Activated CD8-positive, alpha-beta memory T cell treated with anti-CD3 and anti-CD28 coated beads, Interleukin-2, amount 50 U/mL, for 1 hour (primary cell): ENCODE measurements around the gene GGT5.
"Not testable (repeated sequence)": the region's sequence is repeated elsewhere in the genome, so short reads cannot be mapped to it uniquely, and the experiment has no call there.

ENCODE experiments used
- DNase-seq: peaks from one replicate; pipeline ENCODE4 v3.0.0-alpha.2; 2020; ENCODE audit errors: extremely low read depth

GGT5 gene

GRCh38 chr22:24203856-24204255 lies 41.0 kb downstream of the GGT5 start:
- DNase-seq, result not testable (repeated sequence)

- DNase-seq, result no peak
Measured at GRCh38 chr22:24201681-24202614, 42.9 kb downstream of the GGT5 start.

- DNase-seq, result no peak
Measured at GRCh38 chr22:24200619-24201212, 44.2 kb downstream of the GGT5 start.

- no peak for DNase-seq
Measured at GRCh38 chr22:24198682-24199052, 46.2 kb downstream of the GGT5 start.

GRCh38 chr22:24191893-24192292 lies 53.0 kb downstream of the GGT5 start:
- DNase-seq, result no peak

- DNase-seq, result no peak
Measured at GRCh38 chr22:24191381-24191841, 53.5 kb downstream of the GGT5 start.

GRCh38 chr22:24190596-24191208 lies 54.2 kb downstream of the GGT5 start:
- DNase-seq, result no peak

- no peak for DNase-seq
Measured at GRCh38 chr22:24190159-24190540, 54.7 kb downstream of the GGT5 start.

GRCh38 chr22:24189249-24190158 lies 55.4 kb downstream of the GGT5 start:
- DNase-seq, result no peak

GRCh38 chr22:24188705-24189248 lies 56.1 kb downstream of the GGT5 start:
- DNase-seq, result no peak

GRCh38 chr22:24187731-24188644 lies 56.9 kb downstream of the GGT5 start:
- DNase-seq, result no peak

- no peak for DNase-seq
Measured at GRCh38 chr22:24186892-24187670, 57.8 kb downstream of the GGT5 start.

- no peak for DNase-seq
Measured at GRCh38 chr22:24186352-24186740, 58.5 kb downstream of the GGT5 start.

- no peak for DNase-seq
Measured at GRCh38 chr22:24185501-24186351, 59.2 kb downstream of the GGT5 start.

GRCh38 chr22:24185001-24185500 lies 59.8 kb downstream of the GGT5 start:
- no peak for DNase-seq

- DNase-seq, result no peak
Measured at GRCh38 chr22:24184057-24184798, 60.7 kb downstream of the GGT5 start.

GRCh38 chr22:24183321-24184031 lies 61.4 kb downstream of the GGT5 start:
- no peak for DNase-seq
